PC-9 (cell line): ENCODE data around the gene ZNF766. TPM values are rescaled to one million over a fixed set of nuclear protein-coding genes. Genes with fewer than 3 reads are reported as not detected.
A peak's percentile ranks its signal among the peaks of the same experiment; 100 is the strongest.

Source experiments
- BruUV-seq: library from RNA; stranded (reverse); fragments of 400-500 nt; replicated peaks from 2 replicates; lab custom pipeline; 2021; lab: Mats Ljungman, UMichigan
- CTCF ChIA-PET: fragments of 300-600 bp; sonication (Branson Sonifier 250); formaldehyde crosslinking; loops from one replicate; lab custom pipeline; 2022; ENCODE audit warnings: antibody characterized with exemption; lab: Charles Lee
- POLR2A ChIA-PET: fragments of 300-600 bp; sonication (Branson Sonifier 250); formaldehyde crosslinking; loops from one replicate; lab custom pipeline; 2022; ENCODE audit warnings: antibody characterized with exemption; ENCODE audit not compliant: unreplicated experiment; lab: Charles Lee
- DNase-seq, 2 experiments: peaks; one replicate each; pipeline versions ENCODE4 v3.0.0 to v3.0.0-alpha.2; 2015 to 2022; ENCODE audit warnings: mixed read lengths in 1 of 2
- H2AFZ ChIP-seq: fragments of 200-600 bp; sonication (generic); 2 replicates; pipeline ENCODE4 v1.8.1; 2017; ENCODE audit warnings: antibody characterized with exemption
- H3F3A ChIP-seq: fragments of 200-600 bp; sonication (generic); 2 replicates; pipeline ENCODE4 v1.8.1; 2017; ENCODE audit warnings: antibody characterized with exemption, mild to moderate bottlenecking, low read depth; ENCODE audit not compliant: insufficient read depth
- H3K27ac ChIP-seq: fragments of 200-600 bp; sonication (generic); 2 replicates; pipeline ENCODE4 v1.6.1; 2016; ENCODE audit warnings: mixed run types
- H3K27me3 ChIP-seq: fragments of 200-600 bp; sonication (generic); 2 replicates; pipeline ENCODE4 v1.6.1; 2016; ENCODE audit warnings: low read depth, mixed run types; ENCODE audit not compliant: insufficient read depth
- H3K36me3 ChIP-seq: fragments of 200-600 bp; sonication (generic); 2 replicates; pipeline ENCODE4 v1.6.1; 2016; ENCODE audit warnings: low read depth, mixed run types
- H3K4me1 ChIP-seq: fragments of 200-600 bp; sonication (generic); replicated peaks from 2 replicates; pipeline ENCODE4 v1.6.1; 2016; ENCODE audit warnings: mixed run types; ENCODE audit not compliant: insufficient read depth
- H3K4me2 ChIP-seq: fragments of 200-600 bp; sonication (generic); 2 replicates; pipeline ENCODE4 v1.6.1; 2017; ENCODE audit warnings: mixed run types
- H3K4me3 ChIP-seq: fragments of 200-600 bp; sonication (generic); 2 replicates; pipeline ENCODE4 v1.6.1; 2016; ENCODE audit warnings: mixed run types
- H3K79me2 ChIP-seq: fragments of 200-600 bp; sonication (generic); 2 replicates; pipeline ENCODE4 v1.6.1; 2017; ENCODE audit warnings: low read depth, mixed run types
- H3K9me2 ChIP-seq: fragments of 200-600 bp; sonication (generic); 2 replicates; pipeline ENCODE4 v1.8.1; 2017; ENCODE audit warnings: mild to moderate bottlenecking; ENCODE audit not compliant: insufficient read depth
- H3K9me3 ChIP-seq: fragments of 200-600 bp; sonication (generic); 2 replicates; pipeline ENCODE4 v1.8.1; 2016; ENCODE audit warnings: low read depth; ENCODE audit not compliant: insufficient read depth
- H4K20me1 ChIP-seq: fragments of 200-600 bp; sonication (generic); 2 replicates; pipeline ENCODE4 v1.8.1; 2017; ENCODE audit not compliant: insufficient read depth
- CTCF ChIP-seq: fragments of 200-600 bp; sonication (generic); conservative IDR thresholded peaks from 2 replicates; pipeline ENCODE4 v1.6.1; 2017; ENCODE audit warnings: mixed run types, antibody characterized with exemption, mild to moderate bottlenecking, moderate library complexity
- EZH2 ChIP-seq: fragments of 200-600 bp; sonication (generic); IDR thresholded peaks from 2 replicates; pipeline ENCODE4 v1.8.0; 2017; ENCODE audit warnings: antibody characterized with exemption, low read depth
- intact Hi-C: fragments of 100-400 bp; cut with micrococcal nuclease; formaldehyde crosslinking; loops from one replicate; pipeline ENCODE4 v1.10.0; 2022; ENCODE audit not compliant: unreplicated experiment
- microRNA-seq: library from miRNA; unstranded; fragments of <30 nt; microRNA quantifications from one replicate; pipeline ENCODE4 v1.2.0, GENCODE V29; 2021; ENCODE audit warnings: borderline number of aligned reads, borderline replicate concordance
- total RNA-seq: library from RNA; stranded (reverse); gene quantifications from 2 replicates; pipeline ENCODE4 v1.2.3, GENCODE V29; 2021

ZNF766 gene
- total RNA-seq, 1 experiment from 2014 or later, result 18.3 TPM

GRCh38 chr19:52343548-52343947 is 74.2 kb downstream of the ZNF766 start:
- ChIA-PET CTCF (no interaction called here), POLR2A (no interaction called here)
- peak in 1 of 2 experiments; percentile 16 for DNase-seq
- peaks cover 23% of the 10 kb centered on the region for H3K9me3 ChIP-seq
- BruUV-seq, result no TSS peak
- no peaks in the 10 kb centered on the region for H3K27me3 ChIP-seq
- H3F3A ChIP-seq, result no peaks in the 10 kb centered on the region; the same call in 1 of the 2 replicates
- intact Hi-C loops, result no loop called here
- no peaks in the 10 kb centered on the region for H4K20me1 ChIP-seq
- H3K79me2 ChIP-seq, result no peaks in the 10 kb centered on the region
- TF ChIP-seq EZH2 (no peak), CTCF (peak; percentile 65)
- no peaks in the 10 kb centered on the region for H3K9me2 ChIP-seq
- no peaks in the 10 kb centered on the region for H3K36me3 ChIP-seq
- H3K27ac ChIP-seq, result no peak overlapping the region
- H3K4me3 ChIP-seq, result no peak overlapping the region
- no peaks in the 10 kb centered on the region for H3K4me1 ChIP-seq
- no peak overlapping the region for H2AFZ ChIP-seq
- H3K4me2 ChIP-seq, result no peak overlapping the region

- TF ChIP-seq EZH2, result no peak
- Histone ChIP-seq H2AFZ (no peak overlapping the region), H3K27me3 (no peaks in the 10 kb centered on the region), H3K79me2 (no peaks in the 10 kb centered on the region), H3K4me2 (no peak overlapping the region), H3K9me2 (no peaks in the 10 kb centered on the region), H4K20me1 (no peaks in the 10 kb centered on the region), H3K9me3 (peaks cover 19% of the 10 kb centered on the region), H3K4me1 (no peaks in the 10 kb centered on the region), H3K4me3 (no peak overlapping the region), H3K36me3 (no peaks in the 10 kb centered on the region), H3F3A (no peaks in the 10 kb centered on the region; the same call in 1 of the 2 replicates), H3K27ac (no peak overlapping the region)
- POLR2A ChIA-PET, result interaction anchor here (0.6 kb wide), 1 partner anchor 50 kb away, joined by 5 read pairs; no protein-coding TSS in a partner anchor
- no peak for DNase-seq
- intact Hi-C loops, result no loop called here
- CTCF ChIA-PET, result no interaction called here
- no TSS peak for BruUV-seq
Observed at GRCh38 chr19:52345162-52345561, 75.8 kb downstream of the ZNF766 start.

Small RNA genes lying within 50 kb of the gene (microRNA-seq; reads per million reads assigned to microRNA genes)
- gene MIR643 (2.0 reads per million), gene MIR6801 (not detected)

Other genes starting within 250 kb of the ZNF766 start
- 8.6 and 9.9 TPM in 2 replicates for gene ZNF614, start 241.2 kb upstream of the ZNF766 start, total RNA-seq
- gene ZNF432, start 220.7 kb upstream of the ZNF766 start, total RNA-seq, result 8.1 and 9.9 TPM in 2 replicates
- gene ZNF841, start 173.8 kb upstream of the ZNF766 start, total RNA-seq, result 20.4 and 24.9 TPM in 2 replicates
- 9.9 and 12.6 TPM in 2 replicates for gene ZNF616, start 129.6 kb upstream of the ZNF766 start, total RNA-seq
- gene ZNF836, start 98.0 kb upstream of the ZNF766 start, total RNA-seq, result 12.2 and 14.3 TPM in 2 replicates
- 316 and 324 TPM in 2 replicates for gene PPP2R1A, start 79.5 kb upstream of the ZNF766 start, total RNA-seq
- 8.7 and 10.2 TPM in 2 replicates for gene ZNF480, start 27.6 kb downstream of the ZNF766 start, total RNA-seq
- 1.8 and 2.6 TPM in 2 replicates for gene ZNF610, start 66.7 kb downstream of the ZNF766 start, total RNA-seq
- gene ZNF880, start 100.3 kb downstream of the ZNF766 start, total RNA-seq, result 20.8 and 27.3 TPM in 2 replicates
- gene ZNF528, start 128.3 kb downstream of the ZNF766 start, total RNA-seq, result 24.0 and 32.6 TPM in 2 replicates
- not detected in 2 replicates for gene ZNF534, start 159.6 kb downstream of the ZNF766 start, total RNA-seq
- not detected in 2 replicates for gene ZNF578, start 184.0 kb downstream of the ZNF766 start, total RNA-seq